HepG2 (cell line): Measurements from ENCODE around the gene UVSSA. TPM values are rescaled to one million over a fixed set of nuclear protein-coding genes. Genes with fewer than 3 reads are reported as not detected.

ENCODE experiments used
- ATAC-seq: fragments of 200-7000 bp; cut with Tn5 transposase; 3 replicates; pipeline ENCODE4 v1.9.1; 2020; ENCODE audit warnings: mild to moderate bottlenecking, moderate library complexity
- BruUV-seq: library from RNA; stranded (reverse); fragments of 400-500 nt; replicated peaks from 2 replicates; lab custom pipeline; 2021; lab: Mats Ljungman, UMichigan
- CTCF ChIA-PET: fragments of 300-600 bp; formaldehyde crosslinking; extraction: SDS; loops from one replicate; lab custom pipeline; 2021; ENCODE audit warnings: low total read pairs, inconsistent platforms, low intra/inter-chr PET ratio; lab: Yijun Ruan, JAX
- POLR2A ChIA-PET: fragments of 350-600 bp; sonication (Branson Sonifier 250); formaldehyde crosslinking; loops from one replicate; lab custom pipeline; 2020; ENCODE audit warnings: antibody characterized with exemption, inconsistent platforms; lab: Yijun Ruan, JAX
- DNase-seq: peaks from one replicate; pipeline ENCODE4 v3.0.0-alpha.2; 2015; ENCODE audit warnings: low spot score
- FAIRE-seq: peaks from 3 replicates; lab custom pipeline; 2011; peaks lifted over from hg19 to GRCh38; lab: Jason Lieb, UNC
- H2AFZ ChIP-seq: one replicate; pipeline ENCODE4 v1.6.1; 2011; ENCODE audit warnings: low read length, inconsistent platforms
- H3K27ac ChIP-seq: fragments of 300-600 bp; 3 replicates; pipeline ENCODE4 v1.8.0; 2011; ENCODE audit warnings: mixed run types, mild to moderate bottlenecking, mixed read lengths, low read length, inconsistent platforms; ENCODE audit not compliant: insufficient read depth; ENCODE audit errors: extremely low read length
- H3K27me3 ChIP-seq, 2 experiments: fragments of 200-600 bp in 1 of 2; 2 replicates in 1 of 2; 3 replicates in 1 of 2; pipeline versions ENCODE4 v1.6.0 to v1.8.0; 2011; ENCODE audit warnings: low read length in 2 of 2, mild to moderate bottlenecking in 2 of 2, moderate library complexity in 2 of 2, inconsistent platforms in 1 of 2; ENCODE audit not compliant: insufficient read depth in 2 of 2, control insufficient read depth in 1 of 2
- H3K36me3 ChIP-seq, 2 experiments: fragments of 200-600 bp in 1 of 2; replicated peaks in 1 of 2; 2 replicates in 1 of 2; 3 replicates in 1 of 2; pipeline versions ENCODE4 v1.5.1 to v1.8.0; 2011; ENCODE audit warnings: low read length in 2 of 2, inconsistent platforms in 1 of 2; ENCODE audit not compliant: insufficient read depth in 2 of 2, control insufficient read depth in 1 of 2
- H3K4me1 ChIP-seq: 2 replicates; pipeline ENCODE4 v1.5.1; 2012; ENCODE audit warnings: low read length, inconsistent platforms; ENCODE audit not compliant: insufficient read depth
- H3K4me2 ChIP-seq: 2 replicates; pipeline ENCODE4 v1.6.0; 2011; ENCODE audit warnings: low read depth, low read length, inconsistent platforms
- H3K4me3 ChIP-seq, 3 experiments: fragments of 200-600 bp in 1 of 3; sonication (generic), shearing (Covaris generic) in 1 of 3; replicated peaks in 1 of 3; 2 replicates each; pipeline ENCODE4 v1.5.1; 2011 to 2016; ENCODE audit warnings: low read length in 3 of 3, inconsistent platforms in 2 of 3, low read depth in 2 of 3, mild to moderate bottlenecking in 2 of 3, control low read depth in 1 of 3, mixed read lengths in 1 of 3; ENCODE audit not compliant: insufficient read depth in 1 of 3
- H3K79me2 ChIP-seq: one replicate; pipeline ENCODE4 v1.6.1; 2011; ENCODE audit warnings: low read length, inconsistent platforms; ENCODE audit not compliant: insufficient read depth
- H3K9ac ChIP-seq: 2 replicates; pipeline ENCODE4 v1.6.0; 2011; ENCODE audit warnings: mild to moderate bottlenecking, low read depth, low read length, inconsistent platforms; ENCODE audit not compliant: insufficient read depth
- H3K9me3 ChIP-seq: 2 replicates; pipeline ENCODE4 v1.5.1; 2012; ENCODE audit warnings: mild to moderate bottlenecking, low read length
- H4K20me1 ChIP-seq: 2 replicates; pipeline ENCODE4 v1.6.0; 2011; ENCODE audit warnings: inconsistent platforms, mild to moderate bottlenecking, low read length, moderate library complexity; ENCODE audit not compliant: insufficient read depth
- HNRNPH1 ChIP-seq: fragments of 200-400 bp; formaldehyde crosslinking; optimal IDR thresholded peaks from 2 replicates; pipeline ENCODE3; 2017; ENCODE audit warnings: mild to moderate bottlenecking, low read depth, low read length
- TAF15 ChIP-seq: fragments of 200-400 bp; formaldehyde crosslinking; IDR thresholded peaks from one replicate; pipeline ENCODE4 v1.6.1; 2018; ENCODE audit warnings: mild to moderate bottlenecking, low read depth, low read length; ENCODE audit not compliant: poor library complexity, severe bottlenecking
- ZBTB33 ChIP-seq: sonication (generic); formaldehyde crosslinking; IDR thresholded peaks from 2 replicates; pipeline ENCODE4 v1.4.0; 2020; ENCODE audit warnings: missing genetic modification reagents
- ZNF362 ChIP-seq: sonication (generic); formaldehyde crosslinking; IDR thresholded peaks from 2 replicates; pipeline ENCODE4 v1.4.0; 2020; ENCODE audit warnings: missing genetic modification reagents, mild to moderate bottlenecking, borderline replicate concordance
- ZNF562 ChIP-seq: sonication (generic); formaldehyde crosslinking; IDR thresholded peaks from 2 replicates; pipeline ENCODE4 v1.8.0; 2022; ENCODE audit warnings: missing genetic modification reagents, borderline replicate concordance
- WGBS: methylation state at CpG from one replicate; pipeline ENCODE4 v1.1.6; 2017; ENCODE audit warnings: low lambda C conversion rate; 5-methylcytosine and 5-hydroxymethylcytosine counted together
- in situ Hi-C: cut with HindIII; loops from 2 replicates; pipeline ENCODE4 v1.10.0; 2017; ENCODE audit warnings: low pct_unique_long_range_greater_than_20kb; ENCODE audit not compliant: extremely low pct_ligation_motif_present
- intact Hi-C: fragments of 100-400 bp; cut with micrococcal nuclease; formaldehyde crosslinking; loops from one replicate; pipeline ENCODE4 v1.10.0; 2022; ENCODE audit not compliant: unreplicated experiment
- polyA plus RNA-seq, 8 experiments: library from polyadenylated mRNA; depleted of rRNA in 3 of 8; stranded (reverse) in 7 of 8; unstranded in 1 of 8; fragments of >200 nt; fragmentation: Illumina TruSeq in 4 of 8; extraction: Trizol in 4 of 8; gene quantifications; 2 replicates each; pipeline versions ENCODE4 v1.2.1 to v1.2.3, GENCODE V29; 2011 to 2016; ENCODE audit warnings: low read depth in 4 of 8, missing spikeins in 1 of 8, mixed read lengths in 1 of 8; ENCODE audit not compliant: insufficient read depth in 1 of 8
- total RNA-seq, 5 experiments: library from RNA; depleted of rRNA; stranded (reverse); fragments of >200 nt; fragmentation: Illumina TruSeq; extraction: Trizol; gene quantifications; 2 replicates each; pipeline ENCODE4 v1.2.3, GENCODE V29; 2016; ENCODE audit warnings: low read depth in 1 of 5

Gene UVSSA
- total and polyA plus RNA-seq, 2 of the 13 experiments (the other 11 are each of a cell fraction or from before 2014, with no cell fraction given), result 4.6 to 8.4 TPM

GRCh38 chr4:1384675-1385372 lies 37.8 kb downstream of the UVSSA start:
- DNase-seq (no peak), ATAC-seq (no peak), FAIRE-seq (no peak)
- no peaks in the 10 kb centered on the region for H3K27me3 ChIP-seq
- peaks cover 2 to 11% of the 10 kb centered on the region in 2 experiments; a peak in 4 of 5 replicates for H3K36me3 ChIP-seq
- no peak for TF ChIP-seq ZNF362 (CRISPR knock-in tag)
- TF ChIP-seq HNRNPH1, result no peak
- TF ChIP-seq TAF15, result no peak
- TF ChIP-seq ZNF562 (CRISPR knock-in tag), result no peak
- TF ChIP-seq ZBTB33 (CRISPR knock-in tag), result no peak
- no peak overlapping the region for H3K4me3 ChIP-seq
- H4K20me1 ChIP-seq, result no peaks in the 10 kb centered on the region
- H3K9ac ChIP-seq, result no peak overlapping the region
- H3K79me2 ChIP-seq, result no peaks in the 10 kb centered on the region
- H3K9me3 ChIP-seq, result no peaks in the 10 kb centered on the region
- H3K4me2 ChIP-seq, result no peak overlapping the region
- BruUV-seq, result no TSS peak
- intact Hi-C loops, result no loop called here
- no peak overlapping the region for H2AFZ ChIP-seq
- in situ Hi-C loops, result no loop called here
- no peaks in the 10 kb centered on the region for H3K4me1 ChIP-seq
- POLR2A ChIA-PET, result no interaction called here
- no peak overlapping the region for H3K27ac ChIP-seq
- WGBS, result 100% methylated on average over 2 of the region's 16 CpGs
- CTCF ChIA-PET, result no interaction called here
